ENCODE results near the gene GAS7.

Gene GAS7

DNA sequence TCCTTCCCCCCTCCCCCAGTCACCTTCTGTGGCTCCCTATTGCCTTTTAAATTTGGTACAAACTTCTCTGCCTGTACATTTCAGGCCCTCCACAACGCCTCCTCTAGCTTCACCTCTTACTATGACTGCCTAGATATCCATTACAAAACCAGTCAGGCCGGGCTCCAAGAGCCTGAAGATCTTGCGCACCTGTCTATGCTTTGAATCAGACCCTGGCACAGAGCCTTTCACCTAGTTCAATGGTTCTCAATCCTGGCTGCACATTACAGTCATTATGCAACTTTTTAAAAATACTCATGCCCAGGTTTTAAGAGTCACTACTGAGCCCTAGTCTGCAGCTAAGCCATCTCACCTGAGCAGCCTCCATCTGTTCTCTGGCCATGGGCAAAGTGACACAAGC is 1.6 kb upstream of the GAS7 start:
- TF ChIP-seq, protein P1, sequence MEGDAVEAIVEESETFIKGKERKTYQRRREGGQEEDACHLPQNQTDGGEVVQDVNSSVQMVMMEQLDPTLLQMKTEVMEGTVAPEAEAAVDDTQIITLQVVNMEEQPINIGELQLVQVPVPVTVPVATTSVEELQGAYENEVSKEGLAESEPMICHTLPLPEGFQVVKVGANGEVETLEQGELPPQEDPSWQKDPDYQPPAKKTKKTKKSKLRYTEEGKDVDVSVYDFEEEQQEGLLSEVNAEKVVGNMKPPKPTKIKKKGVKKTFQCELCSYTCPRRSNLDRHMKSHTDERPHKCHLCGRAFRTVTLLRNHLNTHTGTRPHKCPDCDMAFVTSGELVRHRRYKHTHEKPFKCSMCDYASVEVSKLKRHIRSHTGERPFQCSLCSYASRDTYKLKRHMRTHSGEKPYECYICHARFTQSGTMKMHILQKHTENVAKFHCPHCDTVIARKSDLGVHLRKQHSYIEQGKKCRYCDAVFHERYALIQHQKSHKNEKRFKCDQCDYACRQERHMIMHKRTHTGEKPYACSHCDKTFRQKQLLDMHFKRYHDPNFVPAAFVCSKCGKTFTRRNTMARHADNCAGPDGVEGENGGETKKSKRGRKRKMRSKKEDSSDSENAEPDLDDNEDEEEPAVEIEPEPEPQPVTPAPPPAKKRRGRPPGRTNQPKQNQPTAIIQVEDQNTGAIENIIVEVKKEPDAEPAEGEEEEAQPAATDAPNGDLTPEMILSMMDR (IDR thresholded peaks at IDR 0.05; ENCODE audit: low read depth, low read length): no peak

DNA sequence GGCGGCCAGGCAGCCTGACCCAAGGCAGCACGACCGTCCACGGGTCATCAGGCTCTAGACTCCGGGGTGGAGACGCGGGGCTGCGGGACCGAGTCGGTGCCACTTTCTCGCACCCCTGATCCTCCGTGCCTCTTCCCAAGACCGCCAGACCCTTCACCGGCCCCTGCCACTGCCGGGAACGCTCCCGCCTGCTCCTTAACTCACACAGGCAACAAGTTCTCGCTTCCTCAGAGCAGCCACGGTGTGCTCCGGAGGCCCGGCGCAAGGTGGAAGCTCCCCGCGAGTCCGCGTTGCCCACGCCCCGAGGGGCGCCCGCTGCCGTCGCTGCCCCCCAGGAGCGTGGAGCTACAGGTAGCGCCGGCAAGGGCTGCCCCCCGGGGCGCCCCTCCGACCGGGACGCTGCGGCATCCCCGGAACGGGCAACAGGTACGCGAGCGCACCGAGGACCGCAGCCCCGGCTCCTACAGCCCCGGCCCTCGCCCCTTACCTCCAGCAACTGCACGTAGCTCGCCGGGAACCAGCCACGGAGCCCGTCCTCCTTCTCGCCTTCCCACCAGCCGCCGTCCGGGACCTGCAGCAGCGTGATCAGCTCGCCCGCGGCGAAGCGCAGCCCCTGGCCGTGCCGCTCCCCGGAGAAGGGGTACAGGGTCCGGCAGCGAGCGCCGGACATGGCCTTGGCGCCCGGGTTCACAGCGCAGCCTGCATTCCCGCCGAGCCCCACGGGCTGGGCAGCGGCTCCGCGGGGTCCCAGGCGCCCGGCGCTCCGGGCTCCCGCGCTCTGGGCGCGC is 491 bp downstream of the GAS7 start:
- peak overlapping the region; percentile 80 for H3K4me3 ChIP-seq (ENCODE audit: low read depth, low read length)
- TF ChIP-seq, protein P1 (IDR thresholded peaks at IDR 0.05; ENCODE audit: low read depth, low read length): no peak

More for the DNA sequence above, 1.6 kb upstream of the GAS7 start:
- H3K4me3 ChIP-seq (ENCODE audit: low read depth, low read length): no peak overlapping the region

DNA sequence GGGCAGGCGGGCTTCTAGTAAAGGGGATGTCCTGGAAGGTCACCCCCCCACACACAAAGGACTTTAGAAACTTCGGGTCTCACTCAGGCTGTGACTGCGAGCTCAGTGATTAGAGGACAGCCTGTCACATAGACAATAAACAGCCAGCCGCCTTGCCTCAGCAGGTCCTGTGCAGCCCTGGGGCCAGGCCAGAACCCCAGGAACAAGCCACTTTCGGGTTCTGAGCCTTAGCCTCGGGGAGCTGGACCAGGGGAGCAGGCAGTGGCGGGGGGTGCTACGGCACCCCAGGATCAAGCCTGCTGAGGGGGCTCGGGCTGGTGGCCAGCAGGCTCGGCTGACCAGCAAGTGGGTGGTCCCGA is 1.1 kb downstream of the GAS7 start:
- H3K4me3 ChIP-seq (ENCODE audit: low read depth, low read length): peak overlapping the region; percentile 80
- TF ChIP-seq, protein P1 (IDR thresholded peaks at IDR 0.05; ENCODE audit: low read depth, low read length): no peak

DNA sequence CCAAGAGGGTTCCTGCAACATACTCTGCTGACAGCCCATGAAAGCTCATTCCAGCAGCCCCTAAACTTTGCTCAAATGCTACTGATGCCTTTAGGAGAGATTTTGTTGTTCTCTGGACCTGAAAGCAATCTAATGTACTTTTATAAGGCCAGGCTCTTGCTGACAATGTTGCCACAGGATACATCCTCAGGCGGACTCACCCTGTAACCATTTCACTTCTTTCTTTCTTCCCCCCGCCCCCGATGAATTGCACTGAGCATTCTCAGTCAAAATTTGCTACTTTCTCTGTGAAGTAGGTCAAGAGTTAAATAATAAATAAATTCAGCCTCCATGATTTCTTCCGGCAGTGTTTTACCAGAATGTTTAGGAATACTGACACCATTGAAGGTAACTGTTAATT is 1.5 kb downstream of the GAS7 start:
- peak overlapping the region; percentile 80 for H3K4me3 ChIP-seq (ENCODE audit: low read depth, low read length)
- TF ChIP-seq, protein P1 (IDR thresholded peaks at IDR 0.05; ENCODE audit: low read depth, low read length): no peak

DNA sequence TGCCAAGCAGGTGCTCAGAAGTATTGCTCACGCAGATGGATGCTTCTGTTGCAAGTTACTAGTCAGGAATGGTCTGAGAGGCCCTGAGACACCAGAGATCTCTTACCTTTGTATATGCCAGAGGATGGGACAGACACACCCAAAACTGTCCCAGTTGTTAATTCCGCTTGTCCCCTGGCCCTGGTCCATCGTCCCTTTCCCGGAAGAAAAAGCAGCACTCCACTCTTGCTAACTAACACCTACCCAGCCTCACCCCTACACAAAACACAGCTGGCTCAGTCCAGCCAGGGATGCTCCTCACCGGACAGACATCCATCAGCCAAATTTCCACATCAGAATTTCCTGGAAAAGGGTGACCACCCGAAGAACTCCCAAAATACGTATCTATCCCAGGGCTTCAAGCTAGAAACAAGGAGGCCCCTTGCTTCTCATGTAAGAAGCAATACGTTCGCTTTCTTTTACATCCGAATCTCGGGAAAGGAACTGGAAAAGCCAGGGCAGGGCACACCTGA is 2.0 kb downstream of the GAS7 start:
- peak overlapping the region; percentile 80 for H3K4me3 ChIP-seq (ENCODE audit: low read depth, low read length)
- TF ChIP-seq, protein P1 (IDR thresholded peaks at IDR 0.05; ENCODE audit: low read depth, low read length): no peak

DNA sequence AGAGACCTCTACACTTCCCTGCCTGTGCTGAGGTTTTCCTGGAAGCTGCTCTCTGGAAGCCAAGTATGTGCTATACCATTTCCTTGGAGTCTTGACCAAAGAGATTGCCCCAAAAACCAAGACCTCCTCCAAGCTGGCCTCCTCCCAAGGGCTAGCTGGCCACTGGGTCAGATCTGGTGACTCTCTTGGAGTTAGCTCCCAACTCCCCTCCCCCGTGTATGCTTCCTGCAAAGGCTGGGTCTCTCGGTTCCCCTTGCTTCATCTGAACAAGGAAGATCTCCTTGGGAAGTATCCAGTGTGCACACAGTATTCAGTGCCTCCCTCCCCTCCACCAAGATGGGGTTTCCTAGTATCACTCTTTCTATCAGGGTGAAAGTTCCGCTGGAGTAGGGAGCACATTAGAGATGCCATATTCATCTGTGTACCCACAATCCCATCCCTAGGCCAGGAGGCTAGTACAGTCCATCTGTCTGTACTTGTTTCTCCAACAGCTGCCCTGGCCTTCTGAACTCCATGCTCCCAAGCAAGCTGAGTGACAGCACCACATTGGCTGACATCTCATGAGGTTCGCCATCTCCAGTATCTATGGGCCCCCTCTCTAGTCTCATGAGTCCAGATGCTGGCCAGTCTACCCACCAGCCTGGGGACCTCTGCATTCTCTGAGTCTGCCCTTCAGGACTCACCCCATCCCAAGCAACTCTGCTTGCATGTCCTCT is 3.2 kb downstream of the GAS7 start:
- TF ChIP-seq, protein P1 (IDR thresholded peaks at IDR 0.05; ENCODE audit: low read depth, low read length): no peak
- H3K4me3 ChIP-seq (ENCODE audit: low read depth, low read length): no peak overlapping the region

DNA sequence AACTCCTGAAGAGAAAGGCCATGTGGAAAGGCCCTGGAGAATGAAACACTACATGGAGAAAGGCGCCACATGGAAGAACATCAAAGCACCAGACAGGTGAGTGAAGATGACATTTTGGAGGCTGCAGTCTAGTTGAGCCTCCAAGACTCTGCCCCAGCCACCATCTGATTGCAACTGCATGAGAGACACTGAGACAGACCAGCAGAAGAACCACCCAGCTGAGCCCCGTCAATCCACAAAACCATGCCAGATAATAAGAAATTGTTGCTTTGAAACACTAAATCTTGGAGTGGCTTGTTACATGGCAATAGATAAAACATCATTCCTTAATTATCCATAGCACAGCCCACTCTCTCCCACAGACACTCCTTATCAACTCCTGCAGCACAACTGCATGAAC is 4.8 kb downstream of the GAS7 start:
- TF ChIP-seq, protein P1 (IDR thresholded peaks at IDR 0.05; ENCODE audit: low read depth, low read length): no peak
- H3K4me3 ChIP-seq (ENCODE audit: low read depth, low read length): no peak overlapping the region
